ENCODE data around the gene GSC. TPM values are rescaled to one million over a fixed set of nuclear protein-coding genes. Genes with fewer than 3 reads are reported as not detected.
"Not testable (repeated sequence)": the region's sequence is repeated elsewhere in the genome, so short reads cannot be mapped to it uniquely, and the experiment has no call there.

GSC gene
- total and polyA plus RNA-seq, 2 donors (not counting 1 experiment from before 2014, with no cell fraction given) = 0.05 to 0.17 TPM

GRCh38 chr14:94750371-94750770 lies 19.5 kb downstream of the GSC start:
- no peak overlapping the region for H2AFZ ChIP-seq (ENCODE audit: low read length)
- H3K9me3 ChIP-seq (ENCODE audit: control insufficient read depth, insufficient read depth, low read depth, low read length) = no peaks in the 10 kb centered on the region
- no peak for DNase-seq (ENCODE audit: low read depth in 2 of 2)
- H3K79me2 ChIP-seq (ENCODE audit: control insufficient read depth, insufficient read depth, low read length) = no peaks in the 10 kb centered on the region
- no peak for TF ChIP-seq CTCF (conservative IDR thresholded peaks at IDR 0.05 in 1 of 2, IDR thresholded peaks at IDR 0.05 in 1 of 2; ENCODE audit: low read depth in 1 of 2, low read length in 2 of 2)
- no peak for TF ChIP-seq EZH2 (IDR thresholded peaks at IDR 0.05; ENCODE audit: low read length, missing control alignments)
- no peak overlapping the region for H3K9ac ChIP-seq (ENCODE audit: insufficient read depth, low read length)
- H3K4me2 ChIP-seq (ENCODE audit: extremely low read depth, insufficient read depth, low read length) = no peak overlapping the region
- H3K27me3 ChIP-seq (ENCODE audit: control insufficient read depth, insufficient read depth, low read length) = no peaks in the 10 kb centered on the region
- no peaks in the 10 kb centered on the region for H3K36me3 ChIP-seq (ENCODE audit: control insufficient read depth, insufficient read depth, low read length)
- H3K4me3 ChIP-seq (replicated peaks in 1 of 4; ENCODE audit: control extremely low read depth in 1 of 4, insufficient read depth in 1 of 4, low read depth in 3 of 4, low read length in 4 of 4) = no peak overlapping the region
- H3K4me1 ChIP-seq (ENCODE audit: control insufficient read depth, extremely low read depth, insufficient read depth, low read length) = no peaks in the 10 kb centered on the region
- H4K20me1 ChIP-seq (ENCODE audit: control insufficient read depth, extremely low read depth, insufficient read depth, low read length) = no peaks in the 10 kb centered on the region
- H3K27ac ChIP-seq (ENCODE audit: insufficient read depth, low read length) = no peak overlapping the region

- H3K4me1 ChIP-seq (ENCODE audit: control insufficient read depth, extremely low read depth, insufficient read depth, low read length) = no peaks in the 10 kb centered on the region
- H3K9ac ChIP-seq (ENCODE audit: insufficient read depth, low read length) = no peak overlapping the region
- no peaks in the 10 kb centered on the region for H3K9me3 ChIP-seq (ENCODE audit: control insufficient read depth, insufficient read depth, low read depth, low read length)
- H2AFZ ChIP-seq (ENCODE audit: low read length) = no peak overlapping the region
- H3K4me2 ChIP-seq (ENCODE audit: extremely low read depth, insufficient read depth, low read length) = no peak overlapping the region
- no peak overlapping the region for H3K27ac ChIP-seq (ENCODE audit: insufficient read depth, low read length)
- no peaks in the 10 kb centered on the region for H3K79me2 ChIP-seq (ENCODE audit: control insufficient read depth, insufficient read depth, low read length)
- H3K36me3 ChIP-seq (ENCODE audit: control insufficient read depth, insufficient read depth, low read length) = no peaks in the 10 kb centered on the region
- no peaks in the 10 kb centered on the region for H4K20me1 ChIP-seq (ENCODE audit: control insufficient read depth, extremely low read depth, insufficient read depth, low read length)
- TF ChIP-seq EZH2 (IDR thresholded peaks at IDR 0.05; ENCODE audit: low read length, missing control alignments) (no peak), CTCF (conservative IDR thresholded peaks at IDR 0.05 in 1 of 2, IDR thresholded peaks at IDR 0.05 in 1 of 2; ENCODE audit: low read depth in 1 of 2, low read length in 2 of 2) (peak in 1 of 2 donors; percentile 25)
- H3K27me3 ChIP-seq (ENCODE audit: control insufficient read depth, insufficient read depth, low read length) = no peaks in the 10 kb centered on the region
- DNase-seq (ENCODE audit: low read depth in 2 of 2) = no peak
- H3K4me3 ChIP-seq (replicated peaks in 1 of 4; ENCODE audit: control extremely low read depth in 1 of 4, insufficient read depth in 1 of 4, low read depth in 3 of 4, low read length in 4 of 4) = no peak overlapping the region
Measured at GRCh38 chr14:94748667-94749347, 21.1 kb downstream of the GSC start.

- Histone ChIP-seq H3K4me1 (ENCODE audit: control insufficient read depth, extremely low read depth, insufficient read depth, low read length) (no peaks in the 10 kb centered on the region), H3K27ac (ENCODE audit: insufficient read depth, low read length) (no peak overlapping the region), H3K4me2 (ENCODE audit: extremely low read depth, insufficient read depth, low read length) (no peak overlapping the region), H3K79me2 (ENCODE audit: control insufficient read depth, insufficient read depth, low read length) (no peaks in the 10 kb centered on the region), H3K9ac (ENCODE audit: insufficient read depth, low read length) (no peak overlapping the region), H4K20me1 (ENCODE audit: control insufficient read depth, extremely low read depth, insufficient read depth, low read length) (no peaks in the 10 kb centered on the region), H3K27me3 (ENCODE audit: control insufficient read depth, insufficient read depth, low read length) (no peaks in the 10 kb centered on the region), H3K9me3 (ENCODE audit: control insufficient read depth, insufficient read depth, low read depth, low read length) (no peaks in the 10 kb centered on the region), H2AFZ (ENCODE audit: low read length) (no peak overlapping the region), H3K4me3 (replicated peaks in 1 of 4; ENCODE audit: control extremely low read depth in 1 of 4, insufficient read depth in 1 of 4, low read depth in 3 of 4, low read length in 4 of 4) (no peak overlapping the region), H3K36me3 (ENCODE audit: control insufficient read depth, insufficient read depth, low read length) (no peaks in the 10 kb centered on the region)
- TF ChIP-seq CTCF (conservative IDR thresholded peaks at IDR 0.05 in 1 of 2, IDR thresholded peaks at IDR 0.05 in 1 of 2; ENCODE audit: low read depth in 1 of 2, low read length in 2 of 2) (no peak), EZH2 (IDR thresholded peaks at IDR 0.05; ENCODE audit: low read length, missing control alignments) (no peak)
- no peak for DNase-seq (ENCODE audit: low read depth in 2 of 2)
Measured at GRCh38 chr14:94747739-94748138, 22.2 kb downstream of the GSC start.

GRCh38 chr14:94747153-94747552 lies 22.8 kb downstream of the GSC start:
- not testable (repeated sequence) for H3K27me3 ChIP-seq (ENCODE audit: control insufficient read depth, insufficient read depth, low read length); H3K9me3 ChIP-seq (ENCODE audit: control insufficient read depth, insufficient read depth, low read depth, low read length); H3K4me1 ChIP-seq (ENCODE audit: control insufficient read depth, extremely low read depth, insufficient read depth, low read length); H3K9ac ChIP-seq (ENCODE audit: insufficient read depth, low read length); DNase-seq (ENCODE audit: low read depth in 2 of 2); H4K20me1 ChIP-seq (ENCODE audit: control insufficient read depth, extremely low read depth, insufficient read depth, low read length); H3K79me2 ChIP-seq (ENCODE audit: control insufficient read depth, insufficient read depth, low read length); H3K4me3 ChIP-seq (replicated peaks in 1 of 4; ENCODE audit: control extremely low read depth in 1 of 4, insufficient read depth in 1 of 4, low read depth in 3 of 4, low read length in 4 of 4); H3K36me3 ChIP-seq (ENCODE audit: control insufficient read depth, insufficient read depth, low read length); H3K4me2 ChIP-seq (ENCODE audit: extremely low read depth, insufficient read depth, low read length); H3K27ac ChIP-seq (ENCODE audit: insufficient read depth, low read length); H2AFZ ChIP-seq (ENCODE audit: low read length)

Measured in fibroblast of lung (primary cell).